ENCODE results near the gene CCDC69.

DNA sequence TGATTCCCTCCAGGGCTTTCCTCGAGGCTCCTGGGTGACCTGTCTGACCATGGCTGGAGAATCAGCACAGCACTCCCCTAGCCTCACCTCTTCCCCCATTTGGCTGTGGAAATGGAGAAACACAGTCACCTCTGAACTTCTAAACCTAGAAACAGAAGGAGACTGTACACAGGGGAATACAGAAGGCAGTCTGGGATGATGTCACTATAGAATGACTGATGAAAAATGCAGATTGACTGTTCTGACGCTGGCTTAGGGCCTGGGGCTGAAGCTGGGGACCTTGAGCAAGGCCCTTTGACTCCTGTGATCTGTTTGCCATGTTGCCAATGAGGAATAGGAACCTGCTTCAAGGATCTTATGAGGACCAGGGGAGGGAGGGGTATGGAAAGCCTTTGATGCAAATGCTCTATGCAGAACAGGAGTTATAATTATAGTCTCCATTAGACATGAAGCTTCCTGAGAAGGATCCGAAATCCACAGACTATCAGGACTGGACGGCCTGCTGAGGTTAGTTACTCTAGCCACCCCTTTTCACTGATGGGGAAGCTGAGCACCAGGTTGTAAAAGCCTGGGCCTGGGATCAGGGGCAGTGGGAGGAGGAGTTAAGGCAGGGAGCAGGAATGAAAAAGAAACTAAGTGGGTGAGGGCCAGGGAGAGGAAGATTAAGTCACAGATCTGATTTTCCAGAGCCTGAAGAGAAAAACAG, 41.9 kb downstream of the CCDC69 start:
- TF ChIP-seq USF2 (IDR thresholded peaks at IDR 0.05) (no peak), REST (IDR thresholded peaks at IDR 0.05) (no peak), TP53 (CRISPR knock-in tag; IDR thresholded peaks at IDR 0.05) (no peak), JUN (IDR thresholded peaks at IDR 0.05) (no peak), POLR2A (IDR thresholded peaks at IDR 0.05; ENCODE audit: low read length) (no peak), RARB (CRISPR knock-in tag; IDR thresholded peaks at IDR 0.05) (no peak)
- TF ChIP-seq, protein P1, sequence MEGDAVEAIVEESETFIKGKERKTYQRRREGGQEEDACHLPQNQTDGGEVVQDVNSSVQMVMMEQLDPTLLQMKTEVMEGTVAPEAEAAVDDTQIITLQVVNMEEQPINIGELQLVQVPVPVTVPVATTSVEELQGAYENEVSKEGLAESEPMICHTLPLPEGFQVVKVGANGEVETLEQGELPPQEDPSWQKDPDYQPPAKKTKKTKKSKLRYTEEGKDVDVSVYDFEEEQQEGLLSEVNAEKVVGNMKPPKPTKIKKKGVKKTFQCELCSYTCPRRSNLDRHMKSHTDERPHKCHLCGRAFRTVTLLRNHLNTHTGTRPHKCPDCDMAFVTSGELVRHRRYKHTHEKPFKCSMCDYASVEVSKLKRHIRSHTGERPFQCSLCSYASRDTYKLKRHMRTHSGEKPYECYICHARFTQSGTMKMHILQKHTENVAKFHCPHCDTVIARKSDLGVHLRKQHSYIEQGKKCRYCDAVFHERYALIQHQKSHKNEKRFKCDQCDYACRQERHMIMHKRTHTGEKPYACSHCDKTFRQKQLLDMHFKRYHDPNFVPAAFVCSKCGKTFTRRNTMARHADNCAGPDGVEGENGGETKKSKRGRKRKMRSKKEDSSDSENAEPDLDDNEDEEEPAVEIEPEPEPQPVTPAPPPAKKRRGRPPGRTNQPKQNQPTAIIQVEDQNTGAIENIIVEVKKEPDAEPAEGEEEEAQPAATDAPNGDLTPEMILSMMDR (IDR thresholded peaks at IDR 0.05), result no peak
